Uterus (tissue), 2 donors: ENCODE results near the gene ABHD6.

ENCODE experiments used
- POLR2A ChIP-seq, 2 donors: fragments of 450-650 bp; IDR thresholded peaks; one replicate each; pipeline ENCODE4 v1.6.1; 2016; ENCODE audit warnings: antibody characterized with exemption in 2 of 2, mild to moderate bottlenecking in 1 of 2, moderate library complexity in 1 of 2
- TF ChIP-seq, protein P1 (sequence below), 4 experiments: fragments of 200-600 bp in 2 of 4; fragments of 450-650 bp in 2 of 4; sonication (generic) in 2 of 4; IDR thresholded peaks; one replicate each; pipeline ENCODE4 v1.5.1; 2016 to 2019; ENCODE audit warnings: antibody characterized with exemption in 4 of 4, mild to moderate bottlenecking in 2 of 4, moderate library complexity in 1 of 4

DNA sequence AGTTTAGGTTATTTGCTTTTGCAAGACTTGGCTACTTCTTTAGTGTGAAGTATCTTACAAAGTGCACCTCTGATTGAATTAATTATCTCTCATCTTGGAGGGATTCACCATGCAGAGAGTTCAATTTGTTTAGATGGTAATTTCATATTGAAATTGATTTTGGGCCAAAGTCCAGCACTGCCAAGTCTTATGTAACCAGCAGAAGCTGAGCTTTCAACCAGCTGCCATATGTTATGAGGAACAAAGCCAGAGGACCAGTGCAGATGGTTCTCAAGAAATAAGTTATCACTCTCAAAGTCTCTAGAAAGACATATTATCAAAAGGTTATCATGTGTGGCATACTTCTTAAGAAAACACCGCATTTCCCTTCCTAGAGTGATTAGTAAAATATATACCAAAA lies 29.0 kb downstream of the ABHD6 start:
- TF ChIP-seq, protein P1, sequence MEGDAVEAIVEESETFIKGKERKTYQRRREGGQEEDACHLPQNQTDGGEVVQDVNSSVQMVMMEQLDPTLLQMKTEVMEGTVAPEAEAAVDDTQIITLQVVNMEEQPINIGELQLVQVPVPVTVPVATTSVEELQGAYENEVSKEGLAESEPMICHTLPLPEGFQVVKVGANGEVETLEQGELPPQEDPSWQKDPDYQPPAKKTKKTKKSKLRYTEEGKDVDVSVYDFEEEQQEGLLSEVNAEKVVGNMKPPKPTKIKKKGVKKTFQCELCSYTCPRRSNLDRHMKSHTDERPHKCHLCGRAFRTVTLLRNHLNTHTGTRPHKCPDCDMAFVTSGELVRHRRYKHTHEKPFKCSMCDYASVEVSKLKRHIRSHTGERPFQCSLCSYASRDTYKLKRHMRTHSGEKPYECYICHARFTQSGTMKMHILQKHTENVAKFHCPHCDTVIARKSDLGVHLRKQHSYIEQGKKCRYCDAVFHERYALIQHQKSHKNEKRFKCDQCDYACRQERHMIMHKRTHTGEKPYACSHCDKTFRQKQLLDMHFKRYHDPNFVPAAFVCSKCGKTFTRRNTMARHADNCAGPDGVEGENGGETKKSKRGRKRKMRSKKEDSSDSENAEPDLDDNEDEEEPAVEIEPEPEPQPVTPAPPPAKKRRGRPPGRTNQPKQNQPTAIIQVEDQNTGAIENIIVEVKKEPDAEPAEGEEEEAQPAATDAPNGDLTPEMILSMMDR (IDR thresholded peaks at IDR 0.05) = no peak
- TF ChIP-seq POLR2A (IDR thresholded peaks at IDR 0.05) = no peak
